Testis (tissue), 3 donors: ENCODE measurements around the gene MSI2. TPM values are rescaled to one million over a fixed set of nuclear protein-coding genes. Genes with fewer than 3 reads are reported as not detected.

ENCODE experiments used
- DNase-seq: peaks from one replicate; pipeline ENCODE4 v3.0.0-alpha.2; 2019
- H3K27ac ChIP-seq, 2 donors: fragments of 200-600 bp; sonication (generic); one replicate each; pipeline ENCODE4 v1.5.1; 2019
- H3K27me3 ChIP-seq: fragments of 200-600 bp; sonication (generic); one replicate; pipeline ENCODE4 v1.5.1; 2019
- H3K36me3 ChIP-seq: fragments of 200-600 bp; sonication (generic); one replicate; pipeline ENCODE4 v1.5.1; 2017; ENCODE audit warnings: low read depth; ENCODE audit errors: missing control alignments
- H3K4me1 ChIP-seq: fragments of 200-600 bp; sonication (generic); one replicate; pipeline ENCODE4 v1.5.1; 2019
- H3K4me3 ChIP-seq, 2 donors: fragments of 200-600 bp; sonication (generic); one replicate each; pipeline ENCODE4 v1.5.1; 2017 to 2019
- H3K9me3 ChIP-seq: fragments of 200-600 bp; sonication (generic); one replicate; pipeline ENCODE4 v1.5.1; 2017
- CTCF ChIP-seq, 3 experiments: fragments of 450-650 bp in 2 of 3; fragments of 200-600 bp in 1 of 3; sonication (generic) in 1 of 3; IDR thresholded peaks; one replicate each; pipeline ENCODE4 v1.5.1; 2016 to 2019; ENCODE audit warnings: antibody characterized with exemption in 3 of 3, mild to moderate bottlenecking in 2 of 3, moderate library complexity in 1 of 3
- POLR2A ChIP-seq: fragments of 450-650 bp; IDR thresholded peaks from one replicate; pipeline ENCODE4 v1.6.1; 2017; ENCODE audit warnings: antibody characterized with exemption, mild to moderate bottlenecking, moderate library complexity
- WGBS, 2 donors: methylation state at CpG; one replicate each; pipeline ENCODE4 v1.1.5; 2018; 5-methylcytosine and 5-hydroxymethylcytosine counted together
- intact Hi-C: fragments of 100-400 bp; cut with DNase I; formaldehyde crosslinking; loops from one replicate; pipeline ENCODE4 v1.15.1; 2023; ENCODE audit warnings: low total_unique reads
- polyA plus RNA-seq: library from polyadenylated mRNA; stranded (reverse); fragments of 350-450 nt; fragmentation: Illumina TruSeq; extraction: RNeasy Lipid Tissue Mini Kit (QIAGEN cat#74804); gene quantifications from one replicate; pipeline ENCODE4 v1.2.3, GENCODE V29; 2014; ENCODE audit warnings: low read depth, low replicate concordance; ENCODE audit not compliant: insufficient read depth
- total RNA-seq, 2 donors: library from RNA; depleted of rRNA; stranded (reverse); fragments of >200 nt; gene quantifications; one replicate each; pipeline ENCODE4 v1.2.3, GENCODE V29; 2016

The MSI2 gene
- total and polyA plus RNA-seq, 3 donors from 2014 or later: 46.5 to 106 (median 76.6) TPM

GRCh38 chr17:57431415-57431814 is 175.1 kb downstream of the MSI2 start:
- intact Hi-C loops: loop anchor here (5.0 kb wide), 1 partner anchor 194 kb away; no protein-coding TSS in a partner anchor

DNA sequence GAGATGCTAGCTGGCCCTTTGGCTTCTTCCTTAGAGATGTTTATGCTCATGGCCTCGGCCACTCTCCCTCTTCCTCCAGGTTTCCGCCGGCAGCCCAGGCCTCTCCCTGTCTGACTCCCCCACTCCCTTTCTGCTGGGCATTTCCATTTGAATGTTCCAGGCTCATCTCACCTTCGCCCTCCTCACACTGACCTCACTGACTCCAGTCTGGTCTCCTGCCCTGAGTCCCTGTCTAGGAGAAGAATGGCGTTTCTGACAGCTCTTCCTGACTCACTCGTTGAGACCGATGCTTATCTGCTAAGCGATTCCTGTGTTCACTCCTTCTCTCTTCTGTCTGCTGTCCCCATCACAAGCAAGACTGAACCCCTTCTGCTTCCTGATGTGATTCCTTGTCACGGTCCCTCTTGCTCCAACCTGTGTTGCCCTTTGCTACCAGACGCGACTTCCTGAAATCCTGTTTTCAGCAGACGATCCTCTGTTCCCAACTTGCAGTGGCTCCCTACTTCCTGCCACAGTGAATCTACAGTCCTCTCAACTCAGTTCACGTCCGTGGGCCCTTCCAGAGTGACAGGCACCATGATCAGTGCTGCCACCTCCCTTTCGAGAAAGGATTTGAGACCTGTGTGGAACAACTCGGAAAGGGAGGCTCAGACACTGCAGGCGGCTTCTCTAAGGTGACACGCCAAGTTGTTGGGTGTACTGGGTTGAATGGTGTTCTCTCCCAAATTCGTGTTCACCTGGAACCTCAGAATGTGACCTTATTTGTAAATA is 176.4 kb downstream of the MSI2 start:
- Histone ChIP-seq H3K4me3 (no peak overlapping the region), H3K27ac (no peak overlapping the region), H3K4me1 (peaks cover 6% of the 10 kb centered on the region), H3K9me3 (no peaks in the 10 kb centered on the region), H3K36me3 (no peaks in the 10 kb centered on the region), H3K27me3 (no peaks in the 10 kb centered on the region)
- WGBS, 2 donors: 77 to 82% methylated on average over 19 of the region's 19 CpGs
- no peak for DNase-seq
- TF ChIP-seq CTCF (IDR thresholded peaks at IDR 0.05): no peak
- no peak for TF ChIP-seq POLR2A
- intact Hi-C loops: loop anchor here (5.0 kb wide), 1 partner anchor 195 kb away; no protein-coding TSS in a partner anchor

More at GRCh38 chr17:57431415-57431814, 175.1 kb downstream of the MSI2 start:
- no peaks in the 10 kb centered on the region for H3K4me1 ChIP-seq
- 80 to 96% methylated on average over 2 to 3 of the region's 3 CpGs for WGBS, 2 donors
- TF ChIP-seq POLR2A (no peak), CTCF (IDR thresholded peaks at IDR 0.05) (no peak)
- H3K27ac ChIP-seq: no peak overlapping the region
- no peak for DNase-seq
- H3K9me3 ChIP-seq: no peaks in the 10 kb centered on the region
- H3K4me3 ChIP-seq: no peak overlapping the region
- H3K36me3 ChIP-seq: no peaks in the 10 kb centered on the region
- no peaks in the 10 kb centered on the region for H3K27me3 ChIP-seq

GRCh38 chr17:57433452-57433851 is 177.1 kb downstream of the MSI2 start:
- TF ChIP-seq POLR2A (no peak), CTCF (IDR thresholded peaks at IDR 0.05) (no peak)
- H3K27ac ChIP-seq: no peak overlapping the region
- WGBS, 2 donors: 92 to 94% methylated on average over 10 of the region's 10 CpGs

GRCh38 chr17:57434361-57434760 is 178.0 kb downstream of the MSI2 start:
- 96 to 100% methylated on average over 1 of the region's 1 CpG for WGBS, 2 donors
- DNase-seq: no peak
- no peaks in the 10 kb centered on the region for H3K27me3 ChIP-seq
- no peak overlapping the region for H3K27ac ChIP-seq
- H3K36me3 ChIP-seq: no peaks in the 10 kb centered on the region
- no peaks in the 10 kb centered on the region for H3K9me3 ChIP-seq
- intact Hi-C loops: loop anchor here (5.0 kb wide), 1 partner anchor 197 kb away; no protein-coding TSS in a partner anchor
- H3K4me3 ChIP-seq: no peak overlapping the region
- TF ChIP-seq POLR2A: no peak
- TF ChIP-seq CTCF (IDR thresholded peaks at IDR 0.05): no peak
- peaks cover 6% of the 10 kb centered on the region for H3K4me1 ChIP-seq

More at GRCh38 chr17:57433452-57433851, 177.1 kb downstream of the MSI2 start:
- H3K36me3 ChIP-seq: no peaks in the 10 kb centered on the region
- no peaks in the 10 kb centered on the region for H3K9me3 ChIP-seq
- H3K4me3 ChIP-seq: no peak overlapping the region
- intact Hi-C loops: loop anchor here (5.0 kb wide), 1 partner anchor 196 kb away; no protein-coding TSS in a partner anchor
- DNase-seq: no peak
- no peaks in the 10 kb centered on the region for H3K27me3 ChIP-seq
- peaks cover 6% of the 10 kb centered on the region for H3K4me1 ChIP-seq
